Activated B cell treated with CpG ODN at 0.5 μM for 24 hours (primary cell): ENCODE results near the gene FOXK1. TPM values are rescaled to one million over a fixed set of nuclear protein-coding genes. Genes with fewer than 3 reads are reported as not detected.

ENCODE experiments used
- ATAC-seq: fragments of 200-7000 bp; cut with Tn5 transposase; one replicate; pipeline ENCODE4 v1.10.0; 2021; ENCODE audit warnings: low read depth, mild to moderate bottlenecking, moderate library complexity
- CTCF ChIA-PET: fragments of 350-600 bp; sonication (Branson Sonifier 250); formaldehyde crosslinking; loops from one replicate; lab custom pipeline; 2021; ENCODE audit warnings: antibody characterized with exemption; lab: Charles Lee
- POLR2A ChIA-PET: fragments of 350-600 bp; sonication (Branson Sonifier 250); formaldehyde crosslinking; loops from one replicate; lab custom pipeline; 2021; ENCODE audit warnings: antibody characterized with exemption; lab: Charles Lee
- DNase-seq: peaks from one replicate; pipeline ENCODE4 v3.0.0; 2022
- H3K27ac Mint-ChIP-seq: one replicate; pipeline ENCODE4 v1.8.0; 2020; ENCODE audit warnings: mixed read lengths
- H3K27me3 Mint-ChIP-seq: one replicate; pipeline ENCODE4 v1.8.0; 2021; ENCODE audit warnings: mixed read lengths
- H3K36me3 Mint-ChIP-seq: one replicate; pipeline ENCODE4 v1.8.0; 2021; ENCODE audit warnings: low read depth, mixed read lengths
- H3K4me1 Mint-ChIP-seq: one replicate; pipeline ENCODE4 v1.8.0; 2021; ENCODE audit warnings: mixed read lengths
- H3K4me3 Mint-ChIP-seq: one replicate; pipeline ENCODE4 v1.8.0; 2020; ENCODE audit warnings: mild to moderate bottlenecking, mixed read lengths
- H3K9me3 Mint-ChIP-seq: one replicate; pipeline ENCODE4 v1.8.0; 2020; ENCODE audit warnings: mixed read lengths
- CTCF ChIP-seq: fragments of 200-600 bp; IDR thresholded peaks from one replicate; pipeline ENCODE4 v1.8.0; 2022; ENCODE audit warnings: antibody characterized with exemption, mild to moderate bottlenecking
- intact Hi-C: fragments of 100-400 bp; cut with micrococcal nuclease; formaldehyde crosslinking; loops from one replicate; pipeline ENCODE4 v1.15.1; 2024
- total RNA-seq: library from RNA; stranded (reverse); gene quantifications from 2 replicates; pipeline ENCODE4 v1.2.3, GENCODE V29; 2022

The FOXK1 gene
- total RNA-seq, 1 donor from 2014 or later: 42.7 TPM

DNA sequence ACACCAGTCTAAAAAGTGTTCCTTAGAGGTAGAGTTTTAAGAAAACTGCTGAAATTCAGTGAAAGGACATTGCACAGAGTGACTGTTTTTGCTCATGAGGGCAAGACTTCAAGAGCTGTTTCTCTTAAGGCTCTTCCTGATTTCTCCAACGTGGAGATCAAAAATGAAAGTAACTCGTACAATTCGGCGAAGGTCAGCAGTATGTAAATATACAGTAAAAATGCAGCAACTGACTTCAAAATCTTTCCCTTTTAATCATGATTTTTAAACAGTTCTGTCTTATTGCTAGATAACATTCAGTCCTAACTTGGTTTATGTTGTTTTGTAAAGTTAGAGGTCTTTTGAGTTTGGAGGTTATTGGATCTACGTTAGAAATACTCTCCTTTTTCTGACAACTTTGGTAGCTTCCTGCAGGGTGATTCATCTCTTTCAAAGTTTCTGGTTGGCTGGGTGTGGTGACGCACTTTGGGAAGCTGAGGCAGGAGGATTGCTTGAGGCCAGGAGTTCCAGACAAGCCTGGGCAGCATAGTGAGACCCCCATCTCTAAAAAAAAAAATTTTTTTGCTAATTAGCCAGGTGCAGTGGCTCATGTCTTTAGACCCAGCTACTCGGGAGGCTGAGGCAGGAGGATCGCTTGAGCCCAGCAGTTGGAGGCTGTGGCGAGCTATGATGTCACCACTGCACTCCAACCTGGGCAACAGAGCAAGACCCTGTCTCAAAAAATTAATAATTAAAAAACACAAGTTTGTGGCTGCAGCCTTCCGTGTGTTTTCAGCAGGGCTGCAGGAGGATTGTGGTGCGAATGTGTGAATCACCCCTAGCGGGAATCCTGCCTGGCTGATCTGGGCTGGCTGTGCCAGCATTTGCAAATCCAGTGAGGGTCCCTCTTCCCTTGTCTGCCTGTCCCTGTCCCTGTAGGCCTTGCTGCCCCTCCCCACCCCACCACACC, 64.2 kb downstream of the FOXK1 start:
- TF ChIP-seq CTCF: no peak
- peak; percentile 18 for ATAC-seq
- no peaks in the 10 kb centered on the region for H3K9me3 Mint-ChIP-seq

GRCh38 chr7:4747013-4747412, 64.9 kb downstream of the FOXK1 start:
- Mint-ChIP-seq H3K27me3 (no peaks in the 10 kb centered on the region), H3K36me3 (peaks cover 42% of the 10 kb centered on the region), H3K4me1 (peaks cover 52% of the 10 kb centered on the region), H3K4me3 (no peak overlapping the region), H3K9me3 (no peaks in the 10 kb centered on the region), H3K27ac (peak overlapping the region; percentile 92)
- intact Hi-C loops: no loop called here
- DNase-seq (no peak), ATAC-seq (no peak)
- ChIA-PET POLR2A (interaction anchor here (1.8 to 3.9 kb wide), 4 partner anchors 22 to 64 kb away, joined by 9 to 35 read pairs (median 25); partner anchors contain the start of genes AP5Z1 and FOXK1), CTCF (interaction anchor here (1.2 kb wide), 1 partner anchor 57 kb away, joined by 3 read pairs; no protein-coding TSS in a partner anchor)
- TF ChIP-seq CTCF: no peak

More for the DNA sequence above, 64.2 kb downstream of the FOXK1 start:
- POLR2A ChIA-PET: interaction anchor here (0.6 to 3.9 kb wide), 12 partner anchors 8 to 1383 kb away, joined by 3 to 35 read pairs (median 6); partner anchors contain the start of genes AP5Z1 and FOXK1
- DNase-seq: no peak
- H3K27me3 Mint-ChIP-seq: no peaks in the 10 kb centered on the region
- H3K4me1 Mint-ChIP-seq: peaks cover 54% of the 10 kb centered on the region
- intact Hi-C loops: loop anchor here (1.0 to 2.0 kb wide), 4 partner anchors 29 to 105 kb away; partner anchors contain the start of gene AP5Z1
- peaks cover 49% of the 10 kb centered on the region for H3K36me3 Mint-ChIP-seq
- CTCF ChIA-PET: interaction anchor here (1.2 kb wide), 1 partner anchor 56 kb away, joined by 3 read pairs; no protein-coding TSS in a partner anchor
- peak overlapping the region; percentile 92 for H3K27ac Mint-ChIP-seq
- peak overlapping the region; percentile 81 for H3K4me3 Mint-ChIP-seq

DNA sequence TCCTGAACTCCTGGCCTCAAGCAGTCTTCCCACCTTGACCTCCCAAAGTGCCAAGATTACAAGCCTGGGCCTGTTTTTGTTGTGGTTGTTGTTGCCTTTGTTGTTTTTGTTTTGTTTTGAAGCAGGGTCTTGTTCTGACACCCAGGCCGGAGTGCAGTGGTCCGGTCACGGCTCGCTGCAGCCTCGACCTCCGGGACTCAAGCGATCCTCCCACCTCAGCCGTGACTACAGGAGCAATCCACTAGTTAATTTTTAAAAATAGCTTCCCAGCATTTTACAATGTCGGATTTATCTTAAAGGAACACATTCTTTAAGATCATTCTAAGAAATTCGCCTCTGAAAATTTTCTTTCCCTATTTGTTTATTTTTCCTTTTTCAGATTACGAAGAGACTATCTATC, 65.7 kb downstream of the FOXK1 start:
- H3K27ac Mint-ChIP-seq: peak overlapping the region; percentile 80
- peak overlapping the region; percentile 32 for H3K4me3 Mint-ChIP-seq
- no peaks in the 10 kb centered on the region for H3K9me3 Mint-ChIP-seq
- H3K36me3 Mint-ChIP-seq: peaks cover 38% of the 10 kb centered on the region
- ATAC-seq (no peak), DNase-seq (no peak)
- H3K27me3 Mint-ChIP-seq: no peaks in the 10 kb centered on the region
- TF ChIP-seq CTCF: no peak
- POLR2A ChIA-PET: no interaction called here
- peaks cover 53% of the 10 kb centered on the region for H3K4me1 Mint-ChIP-seq
- CTCF ChIA-PET: no interaction called here
- intact Hi-C loops: no loop called here

DNA sequence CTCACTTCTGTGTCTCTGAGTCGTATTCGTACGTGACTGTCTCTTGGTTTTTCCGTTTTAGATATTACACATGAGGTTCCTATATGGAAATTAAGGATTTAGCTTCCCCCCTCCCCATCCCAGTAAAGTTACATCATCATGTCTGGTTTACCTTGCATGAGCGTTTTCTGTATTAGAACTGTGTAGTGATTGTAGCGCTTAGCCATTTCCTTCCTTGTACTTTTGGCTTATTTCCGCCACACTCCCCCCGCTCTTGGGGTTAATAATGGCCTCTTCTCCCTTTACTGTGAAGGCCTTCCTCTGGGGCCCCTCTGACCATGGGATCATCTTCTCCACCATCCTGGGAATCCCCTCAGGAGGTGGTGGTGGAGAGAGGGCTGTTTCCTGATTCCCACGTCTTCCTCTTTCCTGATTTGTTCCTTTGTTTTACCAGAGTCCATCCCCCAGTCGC, 66.2 kb downstream of the FOXK1 start:
- H3K4me3 Mint-ChIP-seq: peak overlapping the region; percentile 32
- peaks cover 53% of the 10 kb centered on the region for H3K4me1 Mint-ChIP-seq
- no peak for DNase-seq
- no peak for TF ChIP-seq CTCF
- no peaks in the 10 kb centered on the region for H3K9me3 Mint-ChIP-seq
- no peaks in the 10 kb centered on the region for H3K27me3 Mint-ChIP-seq
- H3K27ac Mint-ChIP-seq: peak overlapping the region; percentile 80
- ChIA-PET POLR2A (no interaction called here), CTCF (no interaction called here)
- H3K36me3 Mint-ChIP-seq: peaks cover 38% of the 10 kb centered on the region
- no peak for ATAC-seq
- intact Hi-C loops: no loop called here

DNA sequence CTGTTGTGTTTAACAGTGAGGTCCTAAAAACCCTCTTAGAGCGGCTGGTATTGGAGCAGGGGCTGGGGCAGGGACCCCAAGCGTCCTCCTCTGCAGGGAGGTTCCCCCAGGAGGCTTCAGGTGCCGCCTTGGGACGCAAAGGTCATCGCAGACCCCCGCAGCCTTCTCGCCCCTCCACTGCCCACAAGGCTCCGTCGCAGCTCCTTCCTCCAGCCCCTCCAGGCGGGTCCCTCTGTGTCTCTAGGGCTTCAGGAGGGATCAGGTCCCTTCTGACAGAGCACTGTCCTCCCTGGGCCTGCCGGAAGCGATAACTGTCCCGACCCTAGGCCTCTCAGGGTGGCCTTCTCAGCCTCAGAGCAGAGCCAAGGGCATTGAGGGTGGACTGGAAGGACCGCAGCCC, 67.3 kb downstream of the FOXK1 start:
- no peaks in the 10 kb centered on the region for H3K9me3 Mint-ChIP-seq
- peaks cover 36% of the 10 kb centered on the region for H3K36me3 Mint-ChIP-seq
- peak overlapping the region; percentile 35 for H3K27ac Mint-ChIP-seq
- H3K27me3 Mint-ChIP-seq: no peaks in the 10 kb centered on the region
- ChIA-PET POLR2A (interaction anchor here (0.7 to 1.2 kb wide), 2 partner anchors 26 to 64 kb away, joined by 3 to 8 read pairs; partner anchors contain the start of gene AP5Z1), CTCF (no interaction called here)
- TF ChIP-seq CTCF: no peak
- DNase-seq: no peak
- peaks cover 48% of the 10 kb centered on the region for H3K4me1 Mint-ChIP-seq
- no peak overlapping the region for H3K4me3 Mint-ChIP-seq
- intact Hi-C loops: no loop called here
- no peak for ATAC-seq
